HCT116 (cell line): Measurements from ENCODE around the gene ATP6V0B. TPM values are rescaled to one million over a fixed set of nuclear protein-coding genes. Genes with fewer than 3 reads are reported as not detected.

Experiments
- ATAC-seq: fragments of 200-7000 bp; cut with Tn5 transposase; 2 replicates; pipeline ENCODE4 v1.9.1; 2020; ENCODE audit warnings: mild to moderate bottlenecking, moderate library complexity
- BruUV-seq: library from RNA; stranded (reverse); fragments of 400-500 nt; replicated peaks from 2 replicates; lab custom pipeline; 2021; lab: Mats Ljungman, UMichigan
- CTCF ChIA-PET: fragments of 300-600 bp; sonication (Branson Sonifier 250); formaldehyde crosslinking; loops from one replicate; lab custom pipeline; 2021; ENCODE audit warnings: antibody characterized with exemption; lab: Charles Lee
- POLR2A ChIA-PET: fragments of 300-600, 350-600 bp; sonication (Branson Sonifier 250); formaldehyde crosslinking; loops from one replicate; lab custom pipeline; 2021; ENCODE audit warnings: antibody characterized with exemption; lab: Charles Lee
- RAD21 ChIA-PET, 2 experiments: fragments of 300-600 bp; sonication (Branson Sonifier 250); formaldehyde crosslinking; loops; one replicate each; lab custom pipeline; 2023; ENCODE audit warnings: low total read pairs in 2 of 2; ENCODE audit not compliant: uncharacterized antibody in 2 of 2, unreplicated experiment in 2 of 2, low non-redundant PET in 1 of 2; lab: Charles Lee
- DNase-seq: peaks from one replicate; pipeline ENCODE4 v3.0.0-alpha.2; 2010; ENCODE audit warnings: low read depth, low spot score
- H2AFZ ChIP-seq: fragments of 200-600 bp; shearing (Covaris generic), sonication (generic); 2 replicates; pipeline ENCODE4 v1.6.1; 2017; ENCODE audit warnings: low read depth, mixed run types, mixed read lengths, antibody characterized with exemption, low read length; ENCODE audit not compliant: poor library complexity, severe bottlenecking
- H3K27ac ChIP-seq: 2 replicates; pipeline ENCODE4 v1.5.1; 2012; ENCODE audit warnings: low read depth, low read length
- H3K27me3 ChIP-seq: fragments of 200-600 bp; sonication (generic); 2 replicates; pipeline ENCODE4 v1.6.1; 2016; ENCODE audit warnings: mixed run types, low read length, mixed read lengths; ENCODE audit not compliant: insufficient read depth
- H3K36me3 ChIP-seq, 2 experiments: fragments of 200-500 bp in 1 of 2; fragments of 200-600 bp in 1 of 2; sonication (Bioruptor generic) in 1 of 2; sonication (generic) in 1 of 2; 2 replicates each; pipeline versions ENCODE4 v1.5.1 to v1.6.1; 2014 to 2016; ENCODE audit warnings: low read length in 2 of 2, inconsistent platforms in 1 of 2, mixed read lengths in 1 of 2, mixed run types in 1 of 2; ENCODE audit not compliant: insufficient read depth in 2 of 2, control insufficient read depth in 1 of 2
- H3K4me1 ChIP-seq, 2 experiments: fragments of 200-600 bp in 1 of 2; sonication (generic) in 1 of 2; 2 replicates each; pipeline versions ENCODE4 v1.5.1 to v1.6.1; 2012 to 2017; ENCODE audit warnings: low read length in 2 of 2, inconsistent platforms in 1 of 2, mild to moderate bottlenecking in 1 of 2, mixed read lengths in 1 of 2, mixed run types in 1 of 2, moderate library complexity in 1 of 2; ENCODE audit not compliant: insufficient read depth in 2 of 2, control insufficient read depth in 1 of 2
- H3K4me2 ChIP-seq: fragments of 200-600 bp; sonication (generic); 2 replicates; pipeline ENCODE4 v1.6.1; 2017; ENCODE audit warnings: mixed run types, low read length, mixed read lengths
- H3K4me3 ChIP-seq, 2 experiments: fragments of 200-600 bp in 1 of 2; sonication (generic) in 1 of 2; replicated peaks in 1 of 2; 2 replicates each; pipeline ENCODE4 v1.5.1; 2011 to 2016; ENCODE audit warnings: low read length in 2 of 2, control low read depth in 1 of 2, low read depth in 1 of 2, mild to moderate bottlenecking in 1 of 2, mixed read lengths in 1 of 2, mixed run types in 1 of 2
- H3K79me2 ChIP-seq: fragments of 200-600 bp; sonication (generic); 2 replicates; pipeline ENCODE4 v1.6.1; 2017; ENCODE audit warnings: mild to moderate bottlenecking, mixed run types, low read length, moderate library complexity, mixed read lengths; ENCODE audit not compliant: insufficient read depth
- H3K9ac ChIP-seq: fragments of 200-600 bp; sonication (generic); 2 replicates; pipeline ENCODE4 v1.6.1; 2016; ENCODE audit warnings: low read length, mixed read lengths
- H3K9me2 ChIP-seq: fragments of 200-600 bp; sonication (generic), shearing (Covaris generic); 2 replicates; pipeline ENCODE4 v1.6.1; 2017; ENCODE audit warnings: mixed run types, mild to moderate bottlenecking, moderate library complexity; ENCODE audit not compliant: insufficient read depth
- H3K9me3 ChIP-seq, 2 experiments: fragments of 200-500 bp in 1 of 2; fragments of 200-600 bp in 1 of 2; sonication (Bioruptor generic) in 1 of 2; sonication (generic) in 1 of 2; 2 replicates each; pipeline ENCODE4 v1.6.1; 2014 to 2017; ENCODE audit warnings: low read length in 2 of 2, mixed read lengths in 2 of 2, inconsistent platforms in 1 of 2, low read depth in 1 of 2, mild to moderate bottlenecking in 1 of 2, mixed run types in 1 of 2, moderate library complexity in 1 of 2; ENCODE audit not compliant: control insufficient read depth in 1 of 2, insufficient read depth in 1 of 2
- H4K20me1 ChIP-seq: fragments of 200-600 bp; sonication (generic), shearing (Covaris generic); 2 replicates; pipeline ENCODE4 v1.6.1; 2017; ENCODE audit warnings: mixed run types, mild to moderate bottlenecking, moderate library complexity; ENCODE audit not compliant: insufficient read depth
- CBX3 ChIP-seq: IDR thresholded peaks from 2 replicates; pipeline ENCODE4 v1.6.1; 2012; ENCODE audit warnings: low read depth
- CEBPB ChIP-seq: IDR thresholded peaks from 2 replicates; pipeline ENCODE4 v1.6.1; 2012; ENCODE audit warnings: low read depth
- EGR1 ChIP-seq: IDR thresholded peaks from 2 replicates; pipeline ENCODE4 v1.6.1; 2012; ENCODE audit warnings: low read depth
- ELF1 ChIP-seq: IDR thresholded peaks from 2 replicates; pipeline ENCODE4 v1.6.1; 2012; ENCODE audit warnings: low read depth, borderline replicate concordance
- EZH2 ChIP-seq: fragments of 200-600 bp; sonication (generic); IDR thresholded peaks from 2 replicates; pipeline ENCODE4 v1.6.1; 2017; ENCODE audit warnings: antibody characterized with exemption, mixed run types
- JUND ChIP-seq: IDR thresholded peaks from 2 replicates; pipeline ENCODE4 v1.6.1; 2012
- YY1 ChIP-seq: IDR thresholded peaks from 2 replicates; pipeline ENCODE4 v1.6.1; 2011; ENCODE audit warnings: low read length, low read depth, moderate library complexity, mild to moderate bottlenecking; ENCODE audit not compliant: insufficient replicate concordance; ENCODE audit errors: extremely low read depth
- intact Hi-C: fragments of 100-400 bp; cut with micrococcal nuclease; formaldehyde crosslinking; loops from 2 replicates; pipeline ENCODE4 v1.10.0; 2022
- total RNA-seq: library from RNA; stranded (reverse); gene quantifications from one replicate; pipeline ENCODE4 v1.2.1, GENCODE V29; 2021; ENCODE audit not compliant: unreplicated experiment
- TF ChIP-seq, protein P1 (sequence below): IDR thresholded peaks from 2 replicates; pipeline ENCODE4 v1.6.1; 2012
- TF ChIP-seq, protein P2 (sequence below): IDR thresholded peaks from 2 replicates; pipeline ENCODE4 v1.6.1; 2012
- TF ChIP-seq, protein P3 (sequence below): IDR thresholded peaks from 2 replicates; pipeline ENCODE4 v1.6.1; 2012; ENCODE audit warnings: low read depth
- TF ChIP-seq, protein P4 (sequence below): IDR thresholded peaks from 2 replicates; pipeline ENCODE4 v1.6.1; 2011; ENCODE audit warnings: mild to moderate bottlenecking, low read length, moderate library complexity; ENCODE audit not compliant: insufficient replicate concordance; ENCODE audit errors: extremely low read depth

The ATP6V0B gene
- total RNA-seq, 1 experiment from 2014 or later = 122 TPM

DNA sequence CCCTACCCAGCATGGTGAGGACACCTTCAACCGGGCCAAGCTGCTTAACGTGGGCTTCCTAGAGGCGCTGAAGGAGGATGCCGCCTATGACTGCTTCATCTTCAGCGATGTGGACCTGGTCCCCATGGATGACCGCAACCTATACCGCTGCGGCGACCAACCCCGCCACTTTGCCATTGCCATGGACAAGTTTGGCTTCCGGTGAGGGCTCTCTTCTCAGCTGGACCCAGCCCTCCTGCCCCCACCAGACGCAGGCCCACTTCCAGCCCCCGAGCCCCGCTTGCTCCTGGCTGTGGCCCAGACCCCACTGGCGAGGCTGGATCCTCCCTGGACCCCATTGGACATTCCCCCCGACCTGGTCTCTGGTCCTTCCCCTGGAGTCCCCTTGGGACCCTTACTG lies 10.1 kb downstream of the ATP6V0B start:
- Histone ChIP-seq H3K9ac (no peak overlapping the region), H3K9me3 (no peaks in the 10 kb centered on the region), H2AFZ (no peak overlapping the region), H3K4me2 (no peak overlapping the region), H3K27me3 (no peaks in the 10 kb centered on the region), H3K27ac (no peak overlapping the region), H3K36me3 (peaks cover 6 to 49% of the 10 kb centered on the region in 2 experiments; a peak in 2 of 4 replicates)
- no TSS peak for BruUV-seq
- ChIA-PET RAD21 (no interaction called here), POLR2A (no interaction called here)
- intact Hi-C loops = no loop called here
- TF ChIP-seq EGR1 (no peak), YY1 (no peak), ELF1 (no peak)
- TF ChIP-seq, protein P1, sequence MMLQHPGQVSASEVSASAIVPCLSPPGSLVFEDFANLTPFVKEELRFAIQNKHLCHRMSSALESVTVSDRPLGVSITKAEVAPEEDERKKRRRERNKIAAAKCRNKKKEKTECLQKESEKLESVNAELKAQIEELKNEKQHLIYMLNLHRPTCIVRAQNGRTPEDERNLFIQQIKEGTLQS = no peak
- TF ChIP-seq, protein P2, sequence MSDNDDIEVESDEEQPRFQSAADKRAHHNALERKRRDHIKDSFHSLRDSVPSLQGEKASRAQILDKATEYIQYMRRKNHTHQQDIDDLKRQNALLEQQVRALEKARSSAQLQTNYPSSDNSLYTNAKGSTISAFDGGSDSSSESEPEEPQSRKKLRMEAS = no peak
- TF ChIP-seq, all 23 proteins: peak for 0
- Histone ChIP-seq H3K4me1 (peaks cover 2 to 11% of the 10 kb centered on the region in 2 experiments; a peak in 3 of 4 replicates), H3K4me3 (no peak overlapping the region), H3K9me2 (no peaks in the 10 kb centered on the region), H4K20me1 (no peaks in the 10 kb centered on the region), H3K79me2 (peaks cover 35% of the 10 kb centered on the region)
- CTCF ChIA-PET = no interaction called here
- ATAC-seq (no peak), DNase-seq (no peak)

DNA sequence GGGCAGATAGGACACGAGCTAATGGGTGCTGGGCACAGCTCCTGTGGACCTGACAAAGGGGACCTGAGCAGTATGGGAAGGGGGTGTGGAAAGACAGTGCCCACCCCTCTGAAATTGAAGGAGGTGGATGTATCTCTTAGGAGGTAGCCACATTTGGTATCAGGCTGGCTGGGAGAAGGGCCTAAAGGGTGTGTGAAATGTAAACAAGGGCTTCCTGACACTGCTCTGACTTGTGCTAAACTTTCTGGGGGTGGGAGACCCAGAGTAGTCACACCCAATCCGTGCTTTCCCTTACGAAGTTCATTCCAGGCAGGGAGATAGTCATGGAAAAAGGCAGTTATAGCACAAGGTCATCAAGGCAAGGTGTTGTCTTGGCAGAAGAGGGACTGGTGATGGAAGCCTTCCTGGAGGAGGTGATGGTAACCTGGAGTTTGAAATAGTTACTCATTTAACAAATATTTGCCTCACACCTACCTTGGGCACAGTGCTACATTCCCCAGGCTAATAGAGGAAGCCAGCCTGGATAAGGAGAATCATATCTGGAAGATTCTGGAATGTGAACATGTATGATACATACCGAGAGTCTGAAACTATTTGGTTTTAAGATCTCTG lies 11.3 kb downstream of the ATP6V0B start:
- ChIA-PET POLR2A (no interaction called here), CTCF (no interaction called here), RAD21 (no interaction called here)
- Histone ChIP-seq H3K9me2 (no peaks in the 10 kb centered on the region), H3K4me1 (peaks cover 5 to 9% of the 10 kb centered on the region in 2 experiments), H4K20me1 (no peaks in the 10 kb centered on the region), H3K9me3 (no peaks in the 10 kb centered on the region), H2AFZ (no peak overlapping the region), H3K79me2 (peaks cover 23% of the 10 kb centered on the region), H3K36me3 (peaks cover 6 to 47% of the 10 kb centered on the region in 2 experiments; a peak in 2 of 4 replicates), H3K27me3 (no peaks in the 10 kb centered on the region), H3K27ac (no peak overlapping the region), H3K4me2 (no peak overlapping the region), H3K9ac (no peak overlapping the region), H3K4me3 (no peak overlapping the region)
- TF ChIP-seq JUND (no peak), CEBPB (no peak), YY1 (no peak), EGR1 (no peak), CBX3 (no peak), EZH2 (no peak)
- TF ChIP-seq, protein P3, sequence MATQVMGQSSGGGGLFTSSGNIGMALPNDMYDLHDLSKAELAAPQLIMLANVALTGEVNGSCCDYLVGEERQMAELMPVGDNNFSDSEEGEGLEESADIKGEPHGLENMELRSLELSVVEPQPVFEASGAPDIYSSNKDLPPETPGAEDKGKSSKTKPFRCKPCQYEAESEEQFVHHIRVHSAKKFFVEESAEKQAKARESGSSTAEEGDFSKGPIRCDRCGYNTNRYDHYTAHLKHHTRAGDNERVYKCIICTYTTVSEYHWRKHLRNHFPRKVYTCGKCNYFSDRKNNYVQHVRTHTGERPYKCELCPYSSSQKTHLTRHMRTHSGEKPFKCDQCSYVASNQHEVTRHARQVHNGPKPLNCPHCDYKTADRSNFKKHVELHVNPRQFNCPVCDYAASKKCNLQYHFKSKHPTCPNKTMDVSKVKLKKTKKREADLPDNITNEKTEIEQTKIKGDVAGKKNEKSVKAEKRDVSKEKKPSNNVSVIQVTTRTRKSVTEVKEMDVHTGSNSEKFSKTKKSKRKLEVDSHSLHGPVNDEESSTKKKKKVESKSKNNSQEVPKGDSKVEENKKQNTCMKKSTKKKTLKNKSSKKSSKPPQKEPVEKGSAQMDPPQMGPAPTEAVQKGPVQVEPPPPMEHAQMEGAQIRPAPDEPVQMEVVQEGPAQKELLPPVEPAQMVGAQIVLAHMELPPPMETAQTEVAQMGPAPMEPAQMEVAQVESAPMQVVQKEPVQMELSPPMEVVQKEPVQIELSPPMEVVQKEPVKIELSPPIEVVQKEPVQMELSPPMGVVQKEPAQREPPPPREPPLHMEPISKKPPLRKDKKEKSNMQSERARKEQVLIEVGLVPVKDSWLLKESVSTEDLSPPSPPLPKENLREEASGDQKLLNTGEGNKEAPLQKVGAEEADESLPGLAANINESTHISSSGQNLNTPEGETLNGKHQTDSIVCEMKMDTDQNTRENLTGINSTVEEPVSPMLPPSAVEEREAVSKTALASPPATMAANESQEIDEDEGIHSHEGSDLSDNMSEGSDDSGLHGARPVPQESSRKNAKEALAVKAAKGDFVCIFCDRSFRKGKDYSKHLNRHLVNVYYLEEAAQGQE = no peak
- TF ChIP-seq, protein P4, sequence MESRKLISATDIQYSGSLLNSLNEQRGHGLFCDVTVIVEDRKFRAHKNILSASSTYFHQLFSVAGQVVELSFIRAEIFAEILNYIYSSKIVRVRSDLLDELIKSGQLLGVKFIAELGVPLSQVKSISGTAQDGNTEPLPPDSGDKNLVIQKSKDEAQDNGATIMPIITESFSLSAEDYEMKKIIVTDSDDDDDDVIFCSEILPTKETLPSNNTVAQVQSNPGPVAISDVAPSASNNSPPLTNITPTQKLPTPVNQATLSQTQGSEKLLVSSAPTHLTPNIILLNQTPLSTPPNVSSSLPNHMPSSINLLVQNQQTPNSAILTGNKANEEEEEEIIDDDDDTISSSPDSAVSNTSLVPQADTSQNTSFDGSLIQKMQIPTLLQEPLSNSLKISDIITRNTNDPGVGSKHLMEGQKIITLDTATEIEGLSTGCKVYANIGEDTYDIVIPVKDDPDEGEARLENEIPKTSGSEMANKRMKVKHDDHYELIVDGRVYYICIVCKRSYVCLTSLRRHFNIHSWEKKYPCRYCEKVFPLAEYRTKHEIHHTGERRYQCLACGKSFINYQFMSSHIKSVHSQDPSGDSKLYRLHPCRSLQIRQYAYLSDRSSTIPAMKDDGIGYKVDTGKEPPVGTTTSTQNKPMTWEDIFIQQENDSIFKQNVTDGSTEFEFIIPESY = no peak
- TF ChIP-seq, protein P1 = no peak
- DNase-seq = no peak
- ATAC-seq = no peak
- intact Hi-C loops = no loop called here
- BruUV-seq = no TSS peak
